Middle frontal gyrus (tissue), 1 donor: ENCODE measurements around the gene CYP46A1.
"Not testable (repeated sequence)": the region's sequence is repeated elsewhere in the genome, so short reads cannot be mapped to it uniquely, and the experiment has no call there.

Experiments
- DNase-seq: peaks from one replicate; pipeline ENCODE4 v3.0.0-alpha.2; 2015; ENCODE audit warnings: low spot score; ENCODE audit errors: extremely low spot score

CYP46A1 gene

GRCh38 chr14:99657645-99658155 is 26.4 kb upstream of the CYP46A1 start:
- no peak for DNase-seq

GRCh38 chr14:99658218-99658845 is 25.8 kb upstream of the CYP46A1 start:
- DNase-seq = no peak

GRCh38 chr14:99659333-99659741 is 24.8 kb upstream of the CYP46A1 start:
- no peak for DNase-seq

GRCh38 chr14:99660006-99660566 is 24.0 kb upstream of the CYP46A1 start:
- no peak for DNase-seq

- DNase-seq = no peak
Measured at GRCh38 chr14:99660794-99661193, 23.3 kb upstream of the CYP46A1 start.

- not testable (repeated sequence) for DNase-seq
Measured at GRCh38 chr14:99661206-99661605, 22.9 kb upstream of the CYP46A1 start.

- DNase-seq = no peak
Measured at GRCh38 chr14:99662846-99663245, 21.3 kb upstream of the CYP46A1 start.

GRCh38 chr14:99663386-99664057 is 20.6 kb upstream of the CYP46A1 start:
- DNase-seq = no peak

GRCh38 chr14:99664058-99664936 is 19.8 kb upstream of the CYP46A1 start:
- DNase-seq = no peak

- no peak for DNase-seq
Measured at GRCh38 chr14:99664937-99665273, 19.2 kb upstream of the CYP46A1 start.

GRCh38 chr14:99666533-99666932 is 17.6 kb upstream of the CYP46A1 start:
- no peak for DNase-seq

- DNase-seq = no peak
Measured at GRCh38 chr14:99667045-99667444, 17.1 kb upstream of the CYP46A1 start.

- no peak for DNase-seq
Measured at GRCh38 chr14:99667821-99668220, 16.3 kb upstream of the CYP46A1 start.

- DNase-seq = no peak
Measured at GRCh38 chr14:99668307-99669295, 15.5 kb upstream of the CYP46A1 start.

- DNase-seq = no peak
Measured at GRCh38 chr14:99670361-99671234, 13.5 kb upstream of the CYP46A1 start.

GRCh38 chr14:99671235-99672224 is 12.6 kb upstream of the CYP46A1 start:
- no peak for DNase-seq

- DNase-seq = no peak
Measured at GRCh38 chr14:99672506-99673304, 11.4 kb upstream of the CYP46A1 start.
